Astrocyte of the spinal cord (primary cell): ENCODE measurements around the gene HTT.
"Not testable (repeated sequence)": the region's sequence is repeated elsewhere in the genome, so short reads cannot be mapped to it uniquely, and the experiment has no call there.

ENCODE experiments used
- DNase-seq: peaks from one replicate; pipeline ENCODE4 v3.0.0; 2011; ENCODE audit warnings: low read depth, low spot score
- H3K4me3 ChIP-seq: 2 replicates; pipeline ENCODE4 v1.5.1; 2011; ENCODE audit warnings: low read depth, mild to moderate bottlenecking, low read length, moderate library complexity
- CTCF ChIP-seq: IDR thresholded peaks from 2 replicates; pipeline ENCODE4 v1.5.1; 2012; ENCODE audit warnings: low read depth, mild to moderate bottlenecking, low read length, inconsistent platforms
- in situ Hi-C: cut with HindIII; loops from 2 replicates; pipeline ENCODE4 v1.10.0; 2017; ENCODE audit warnings: low sequenced_read_pairs

The HTT gene

DNA sequence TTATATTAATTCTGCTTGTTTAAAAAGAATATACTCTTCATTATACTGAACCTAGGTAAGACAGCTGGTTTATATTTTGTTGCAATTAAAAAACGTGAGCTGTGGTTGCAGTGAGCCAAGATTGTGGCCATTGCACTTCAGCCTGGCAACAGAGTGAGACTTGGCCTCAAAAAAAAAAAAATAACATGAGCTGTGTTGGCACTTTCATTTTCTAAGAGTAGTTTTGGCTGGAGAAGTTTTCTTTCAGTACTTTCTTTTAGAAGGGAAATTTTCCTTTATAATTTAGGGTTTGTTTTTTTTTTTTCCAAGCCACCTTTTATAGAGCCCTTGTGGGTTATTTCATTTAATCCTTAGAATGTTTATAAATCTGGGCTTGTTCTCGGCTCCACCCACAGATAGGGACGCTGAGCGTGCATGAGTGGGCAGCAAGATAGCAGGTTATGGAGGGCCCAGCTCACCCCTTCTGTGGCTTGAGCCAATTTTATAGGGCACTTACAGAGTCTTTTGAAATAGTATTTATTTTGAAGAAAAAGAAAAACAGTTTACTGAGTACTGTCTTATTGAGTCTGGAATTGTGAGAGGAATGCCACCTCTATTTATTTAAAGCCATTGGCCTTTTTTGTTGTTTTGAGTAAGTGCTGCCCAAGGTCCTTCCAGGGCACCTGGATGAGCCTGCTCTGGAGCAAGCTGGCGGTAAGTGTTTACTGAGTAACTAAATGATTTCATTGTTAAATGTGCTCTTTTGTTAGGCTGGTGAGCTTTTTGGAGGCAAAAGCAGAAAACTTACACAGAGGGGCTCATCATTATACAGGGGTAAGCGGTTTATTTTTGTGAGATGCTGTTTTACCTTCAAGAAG lies 60.9 kb downstream of the HTT start:
- no peak for DNase-seq
- TF ChIP-seq CTCF: no peak
- in situ Hi-C loops: no loop called here
- H3K4me3 ChIP-seq: no peak overlapping the region

- H3K4me3 ChIP-seq: no peak overlapping the region
- in situ Hi-C loops: no loop called here
- peak; percentile 18 for DNase-seq
- peak; percentile 32 for TF ChIP-seq CTCF
Observed at GRCh38 chr4:3136454-3136853, 62.0 kb downstream of the HTT start.

- in situ Hi-C loops: no loop called here
- TF ChIP-seq CTCF: no peak
- no peak overlapping the region for H3K4me3 ChIP-seq
- no peak for DNase-seq
Observed at GRCh38 chr4:3137908-3138307, 63.4 kb downstream of the HTT start.

DNA sequence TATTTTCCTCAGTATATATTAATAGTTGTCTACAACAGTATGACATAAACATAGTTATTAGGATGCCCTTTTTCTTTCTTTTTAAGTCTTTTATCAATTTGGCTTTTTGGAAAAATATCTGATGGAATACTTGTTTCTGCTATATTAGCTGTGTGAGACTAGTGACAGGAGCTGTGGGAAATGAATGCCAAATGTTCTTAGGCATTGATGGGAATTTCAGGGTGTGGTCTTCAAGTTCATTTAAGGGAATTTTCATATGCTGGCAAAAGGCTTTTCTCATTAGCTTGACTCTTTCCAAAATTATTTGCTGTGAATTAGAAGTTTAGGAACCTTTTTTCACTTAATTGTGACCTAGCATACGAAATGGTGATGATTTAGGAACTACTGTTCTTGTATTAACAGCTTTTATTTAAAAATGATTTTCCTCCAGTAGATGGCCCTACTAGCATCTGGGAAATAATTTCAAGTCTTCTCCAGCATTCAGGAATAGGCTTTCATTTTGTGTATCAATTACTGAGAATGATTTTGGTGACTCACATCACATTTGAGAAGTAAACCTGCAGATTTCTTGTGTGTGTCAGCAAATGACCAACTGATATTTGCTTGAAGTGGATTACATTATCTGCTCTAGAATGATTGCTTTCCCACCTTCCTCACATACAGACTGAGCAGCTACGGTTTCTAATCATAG lies 70.9 kb downstream of the HTT start:
- DNase-seq: peak; percentile 42
- no peak overlapping the region for H3K4me3 ChIP-seq
- in situ Hi-C loops: no loop called here
- TF ChIP-seq CTCF: peak; percentile 23

GRCh38 chr4:3148926-3149325 lies 74.4 kb downstream of the HTT start:
- no peak for DNase-seq
- TF ChIP-seq CTCF: no peak
- no peak overlapping the region for H3K4me3 ChIP-seq
- in situ Hi-C loops: no loop called here

DNA sequence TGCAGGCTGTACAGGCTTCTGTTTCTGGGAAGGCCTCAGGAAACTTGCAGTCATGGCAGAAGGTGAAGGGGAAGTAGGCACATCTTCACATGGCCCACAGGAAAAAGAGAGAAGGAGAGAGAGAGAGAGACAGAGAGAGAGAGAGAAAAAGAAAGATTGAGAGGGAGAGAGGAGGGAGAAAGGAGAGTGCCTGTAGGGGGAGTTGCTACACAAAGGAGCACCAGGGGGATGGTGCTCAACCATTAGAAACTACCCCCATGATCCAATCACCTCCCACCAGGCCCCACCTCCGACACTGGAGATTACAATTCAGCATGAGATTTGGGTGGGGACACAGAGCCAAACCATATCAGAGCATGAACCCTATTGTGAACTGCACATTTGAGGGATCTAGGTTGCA lies 76.8 kb downstream of the HTT start:
- in situ Hi-C loops, DNase-seq, H3K4me3 ChIP-seq: not testable (repeated sequence)
- peak; percentile 10 for TF ChIP-seq CTCF
